ENCODE data around the gene WBP2. TPM values are rescaled to one million over a fixed set of nuclear protein-coding genes. Genes with fewer than 3 reads are reported as not detected.

Gene WBP2
- total RNA-seq, 1 experiment from 2014 or later: 132 TPM

DNA sequence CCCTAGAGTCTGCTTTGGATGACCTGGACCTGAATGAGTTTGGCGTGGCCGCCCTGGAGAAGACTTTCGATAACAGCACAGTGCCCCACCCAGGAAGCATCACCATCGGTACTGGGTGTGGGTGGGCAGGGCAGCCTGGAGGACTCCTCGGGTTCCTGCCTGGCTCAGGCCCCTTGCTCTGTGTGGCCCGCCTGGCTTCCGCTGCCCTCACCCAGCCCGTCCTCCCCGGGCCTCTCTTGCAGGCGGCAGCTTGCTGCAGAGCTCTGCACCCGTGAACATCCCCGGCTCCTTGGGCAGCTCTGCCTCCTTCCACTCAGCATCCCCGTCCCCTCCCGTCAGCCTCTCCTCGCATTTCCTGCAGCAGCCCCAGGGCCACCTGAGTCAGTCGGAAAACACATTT, 35.5 kb downstream of the WBP2 start:
- intact Hi-C loops (cut with micrococcal nuclease): no loop called here
- ChIA-PET CTCF (no interaction called here), RAD21 (ENCODE audit: low non-redundant PET in 1 of 2, low total read pairs in 2 of 2, uncharacterized antibody in 2 of 2, unreplicated experiment in 2 of 2) (no interaction called here), POLR2A (no interaction called here)
- Histone ChIP-seq H4K20me1 (ENCODE audit: insufficient read depth) (no peaks in the 10 kb centered on the region), H3K27ac (ENCODE audit: low read depth, low read length) (no peak overlapping the region), H3K4me3 (replicated peaks in 1 of 2; ENCODE audit: low read depth in 1 of 2, low read length in 2 of 2) (no peak overlapping the region), H3K36me3 (ENCODE audit: control insufficient read depth in 1 of 2, insufficient read depth in 2 of 2, low read length in 2 of 2) (peaks cover 18 to 37% of the 10 kb centered on the region in 2 experiments; a peak in 3 of 4 replicates), H3K4me1 (ENCODE audit: control insufficient read depth in 1 of 2, insufficient read depth in 2 of 2, low read length in 2 of 2) (peaks cover 0 to 2% of the 10 kb centered on the region in 2 experiments; a peak in 1 of 4 replicates), H2AFZ (ENCODE audit: low read depth, low read length, poor library complexity, severe bottlenecking) (no peak overlapping the region), H3K79me2 (ENCODE audit: insufficient read depth, low read length) (no peaks in the 10 kb centered on the region), H3K9ac (ENCODE audit: low read length) (no peak overlapping the region), H3K9me3 (ENCODE audit: control insufficient read depth in 1 of 2, insufficient read depth in 1 of 2, low read depth in 1 of 2, low read length in 2 of 2) (no peaks in the 10 kb centered on the region), H3K4me2 (ENCODE audit: low read length) (no peak overlapping the region), H3K9me2 (ENCODE audit: insufficient read depth) (no peaks in the 10 kb centered on the region), H3K27me3 (ENCODE audit: insufficient read depth, low read length) (no peaks in the 10 kb centered on the region)
- DNase-seq (ENCODE audit: low read depth, low spot score) (no peak), ATAC-seq (no peak)
- no TSS peak for BruUV-seq (replicated peaks)
- TF ChIP-seq ZNF274 (IDR thresholded peaks at IDR 0.05; ENCODE audit: low read depth, low read length) (no peak), CBX3 (IDR thresholded peaks at IDR 0.05; ENCODE audit: low read depth) (no peak), POLR2A (IDR thresholded peaks at IDR 0.05; ENCODE audit: borderline replicate concordance, extremely low read depth, insufficient read depth, insufficient read length) (no peak), FOSL1 (IDR thresholded peaks at IDR 0.05; ENCODE audit: low read depth) (no peak), JUND (IDR thresholded peaks at IDR 0.05) (no peak), YY1 (IDR thresholded peaks at IDR 0.05; ENCODE audit: extremely low read depth, insufficient replicate concordance, low read depth, low read length) (no peak), SIN3A (IDR thresholded peaks at IDR 0.05; ENCODE audit: low read depth) (no peak), ELF1 (IDR thresholded peaks at IDR 0.05; ENCODE audit: borderline replicate concordance, low read depth) (no peak), SP1 (IDR thresholded peaks at IDR 0.05; ENCODE audit: low read depth) (no peak), EZH2phosphoT487 (IDR thresholded peaks at IDR 0.05; ENCODE audit: borderline replicate concordance) (no peak), ZFX (IDR thresholded peaks at IDR 0.05) (no peak), SRF (IDR thresholded peaks at IDR 0.05; ENCODE audit: low read depth) (no peak), EZH2 (IDR thresholded peaks at IDR 0.05) (no peak)
- TF ChIP-seq, protein P1, sequence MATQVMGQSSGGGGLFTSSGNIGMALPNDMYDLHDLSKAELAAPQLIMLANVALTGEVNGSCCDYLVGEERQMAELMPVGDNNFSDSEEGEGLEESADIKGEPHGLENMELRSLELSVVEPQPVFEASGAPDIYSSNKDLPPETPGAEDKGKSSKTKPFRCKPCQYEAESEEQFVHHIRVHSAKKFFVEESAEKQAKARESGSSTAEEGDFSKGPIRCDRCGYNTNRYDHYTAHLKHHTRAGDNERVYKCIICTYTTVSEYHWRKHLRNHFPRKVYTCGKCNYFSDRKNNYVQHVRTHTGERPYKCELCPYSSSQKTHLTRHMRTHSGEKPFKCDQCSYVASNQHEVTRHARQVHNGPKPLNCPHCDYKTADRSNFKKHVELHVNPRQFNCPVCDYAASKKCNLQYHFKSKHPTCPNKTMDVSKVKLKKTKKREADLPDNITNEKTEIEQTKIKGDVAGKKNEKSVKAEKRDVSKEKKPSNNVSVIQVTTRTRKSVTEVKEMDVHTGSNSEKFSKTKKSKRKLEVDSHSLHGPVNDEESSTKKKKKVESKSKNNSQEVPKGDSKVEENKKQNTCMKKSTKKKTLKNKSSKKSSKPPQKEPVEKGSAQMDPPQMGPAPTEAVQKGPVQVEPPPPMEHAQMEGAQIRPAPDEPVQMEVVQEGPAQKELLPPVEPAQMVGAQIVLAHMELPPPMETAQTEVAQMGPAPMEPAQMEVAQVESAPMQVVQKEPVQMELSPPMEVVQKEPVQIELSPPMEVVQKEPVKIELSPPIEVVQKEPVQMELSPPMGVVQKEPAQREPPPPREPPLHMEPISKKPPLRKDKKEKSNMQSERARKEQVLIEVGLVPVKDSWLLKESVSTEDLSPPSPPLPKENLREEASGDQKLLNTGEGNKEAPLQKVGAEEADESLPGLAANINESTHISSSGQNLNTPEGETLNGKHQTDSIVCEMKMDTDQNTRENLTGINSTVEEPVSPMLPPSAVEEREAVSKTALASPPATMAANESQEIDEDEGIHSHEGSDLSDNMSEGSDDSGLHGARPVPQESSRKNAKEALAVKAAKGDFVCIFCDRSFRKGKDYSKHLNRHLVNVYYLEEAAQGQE (IDR thresholded peaks at IDR 0.05; ENCODE audit: low read depth): no peak
- TF ChIP-seq, protein P2, sequence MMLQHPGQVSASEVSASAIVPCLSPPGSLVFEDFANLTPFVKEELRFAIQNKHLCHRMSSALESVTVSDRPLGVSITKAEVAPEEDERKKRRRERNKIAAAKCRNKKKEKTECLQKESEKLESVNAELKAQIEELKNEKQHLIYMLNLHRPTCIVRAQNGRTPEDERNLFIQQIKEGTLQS (IDR thresholded peaks at IDR 0.05): no peak

Measured in HCT116 (cell line).